GM12878 (cell line): ENCODE data around the gene TIAM1.

Experiments used
- CTCF ChIP-seq, 3 experiments: IDR thresholded peaks in 2 of 3; conservative IDR thresholded peaks in 1 of 3; 2 replicates each; pipeline ENCODE4 v1.5.1; 2011; ENCODE audit warnings: low read depth in 3 of 3, low read length in 3 of 3, mild to moderate bottlenecking in 3 of 3, control low read depth in 2 of 3, moderate library complexity in 2 of 3, inconsistent platforms in 1 of 3, mixed read lengths in 1 of 3; ENCODE audit not compliant: control insufficient read depth in 2 of 3, insufficient read depth in 1 of 3; ENCODE audit errors: extremely low read depth in 1 of 3
- DPF2 ChIP-seq: fragments of 450-650 bp; IDR thresholded peaks from 2 replicates; pipeline ENCODE4 v1.6.1; 2017; ENCODE audit warnings: mild to moderate bottlenecking
- E2F4 ChIP-seq: IDR thresholded peaks from 2 replicates; pipeline ENCODE4 v1.6.1; 2012; ENCODE audit warnings: low read depth, low read length, improper control_type of control experiment
- NR2F1 ChIP-seq: fragments of 450-650 bp; conservative IDR thresholded peaks from 2 replicates; pipeline ENCODE4 v1.6.1; 2017; ENCODE audit warnings: mild to moderate bottlenecking
- POLR2A ChIP-seq: IDR thresholded peaks from 2 replicates; pipeline ENCODE4 v1.6.1; 2011; ENCODE audit warnings: low read depth, mild to moderate bottlenecking, low read length
- POLR2AphosphoS5 ChIP-seq: IDR thresholded peaks from 2 replicates; pipeline ENCODE4 v1.6.1; 2011; ENCODE audit warnings: mild to moderate bottlenecking, low read length, inconsistent platforms
- POU2F2 ChIP-seq: IDR thresholded peaks from 3 replicates; pipeline ENCODE4 v1.6.1; 2011; ENCODE audit warnings: low read depth, mild to moderate bottlenecking, low read length, borderline replicate concordance
- RFX5 ChIP-seq: IDR thresholded peaks from 2 replicates; pipeline ENCODE4 v1.6.1; 2011; ENCODE audit warnings: low read depth, low read length, improper control_type of control experiment
- TF ChIP-seq, protein P1 (sequence below): IDR thresholded peaks from 2 replicates; pipeline ENCODE4 v1.6.1; 2011; ENCODE audit warnings: borderline replicate concordance, low read depth, mild to moderate bottlenecking, moderate library complexity, low read length; ENCODE audit not compliant: insufficient read depth, poor library complexity, severe bottlenecking

DNA sequence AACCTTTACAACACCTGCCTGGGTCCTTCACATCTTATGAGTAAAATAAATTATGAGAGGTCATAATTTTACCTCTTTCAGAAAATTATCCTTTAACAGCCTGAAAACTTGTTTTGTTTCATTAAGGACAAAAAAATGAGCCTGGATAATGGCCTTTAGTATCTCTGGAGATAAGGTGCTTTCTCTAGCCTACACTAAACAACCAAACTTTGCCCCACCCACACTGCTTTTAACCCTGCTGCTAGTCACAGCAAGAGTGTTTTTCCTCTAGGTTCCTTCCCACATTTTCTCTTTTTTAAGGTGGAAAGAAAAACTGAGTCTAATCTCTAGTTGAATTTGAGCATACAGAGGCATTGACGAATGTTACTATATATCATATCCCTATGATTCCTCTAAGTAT lies 204.0 kb downstream of the TIAM1 start:
- TF ChIP-seq DPF2 (no peak), CTCF (IDR thresholded peaks at IDR 0.05 in 2 of 3, conservative IDR thresholded peaks at IDR 0.05 in 1 of 3; ENCODE audit: control insufficient read depth in 2 of 3, extremely low read depth in 1 of 3, insufficient read depth in 1 of 3, low read depth in 3 of 3, low read length in 3 of 3) (no peak), NR2F1 (no peak), POLR2AphosphoS5 (no peak), POLR2A (no peak), RFX5 (no peak), POU2F2 (no peak), E2F4 (no peak)
- TF ChIP-seq, protein P1, sequence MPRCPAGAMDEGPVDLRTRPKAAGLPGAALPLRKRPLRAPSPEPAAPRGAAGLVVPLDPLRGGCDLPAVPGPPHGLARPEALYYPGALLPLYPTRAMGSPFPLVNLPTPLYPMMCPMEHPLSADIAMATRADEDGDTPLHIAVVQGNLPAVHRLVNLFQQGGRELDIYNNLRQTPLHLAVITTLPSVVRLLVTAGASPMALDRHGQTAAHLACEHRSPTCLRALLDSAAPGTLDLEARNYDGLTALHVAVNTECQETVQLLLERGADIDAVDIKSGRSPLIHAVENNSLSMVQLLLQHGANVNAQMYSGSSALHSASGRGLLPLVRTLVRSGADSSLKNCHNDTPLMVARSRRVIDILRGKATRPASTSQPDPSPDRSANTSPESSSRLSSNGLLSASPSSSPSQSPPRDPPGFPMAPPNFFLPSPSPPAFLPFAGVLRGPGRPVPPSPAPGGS = no peak
